ENCODE data around the gene TMC7. TPM values are rescaled to one million over a fixed set of nuclear protein-coding genes. Genes with fewer than 3 reads are reported as not detected.

The TMC7 gene
- total RNA-seq, 1 experiment from 2014 or later, result 4.3 TPM

GRCh38 chr16:19105131-19105530, 121.4 kb downstream of the TMC7 start:
- Histone ChIP-seq H3K79me1 (ENCODE audit: insufficient read depth, low read depth, low read length, poor library complexity, severe bottlenecking) (no peaks in the 10 kb centered on the region), H3K18ac (ENCODE audit: insufficient read length, low read depth, low read length) (no peak overlapping the region), H3K9ac (ENCODE audit: extremely low read depth, insufficient read length, low read length) (no peak overlapping the region), H3K23me2 (ENCODE audit: insufficient read length, low read depth, low read length, poor library complexity, severe bottlenecking) (no peaks in the 10 kb centered on the region), H3T11ph (ENCODE audit: low read length) (no peak overlapping the region), H4K8ac (replicated peaks; ENCODE audit: insufficient read length, low read depth, low read length) (no peak overlapping the region), H4K20me1 (ENCODE audit: control insufficient read depth, insufficient read depth, insufficient read length) (no peaks in the 10 kb centered on the region), H2BK12ac (ENCODE audit: insufficient read length, low read depth, low read length) (no peak overlapping the region), H2BK20ac (ENCODE audit: low read depth, low read length, poor library complexity, severe bottlenecking) (no peak overlapping the region), H3K56ac (ENCODE audit: insufficient read length, low read depth, low read length) (no peak overlapping the region), H3K27ac (ENCODE audit: insufficient read length, low read depth, low read length) (no peak overlapping the region), H4K5ac (ENCODE audit: insufficient read length, low read depth, low read length) (no peak overlapping the region), H3K79me2 (ENCODE audit: insufficient read depth, low read length) (no peaks in the 10 kb centered on the region), H3K27me3 (ENCODE audit: insufficient read depth, low read length) (no peaks in the 10 kb centered on the region), H3K14ac (ENCODE audit: insufficient read depth, low read length) (no peak overlapping the region), H3K4me2 (ENCODE audit: insufficient read depth, insufficient read length, low read length) (no peak overlapping the region), H2AK5ac (ENCODE audit: insufficient read length, low read length) (no peak overlapping the region), H3K23ac (ENCODE audit: insufficient read length, low read depth, low read length) (no peak overlapping the region), H3K4me1 (ENCODE audit: insufficient read depth, low read length) (no peaks in the 10 kb centered on the region; the same call in 1 of the 2 replicates), H4K91ac (ENCODE audit: insufficient read length, low read depth, low read length) (no peak overlapping the region), H2BK15ac (ENCODE audit: low read depth, low read length) (no peak overlapping the region), H3K9me3 (ENCODE audit: control insufficient read depth, low read depth, low read length) (no peaks in the 10 kb centered on the region), H2BK120ac (ENCODE audit: low read depth, low read length, poor library complexity, severe bottlenecking) (no peak overlapping the region), H3K4ac (ENCODE audit: low read depth, low read length) (no peak overlapping the region), H2BK5ac (ENCODE audit: insufficient read length, low read length) (no peak overlapping the region), H2AFZ (ENCODE audit: low read length) (no peak overlapping the region)
- Mint-ChIP-seq H3K27ac (no peak overlapping the region), H3K27me3 (ENCODE audit: low read depth) (no peaks in the 10 kb centered on the region; the same call in 1 of the 2 replicates), H3K4me3 (no peak overlapping the region), H3K4me1 (peaks cover 13 to 16% of the 10 kb centered on the region in 2 experiments), H3K9me3 (no peaks in the 10 kb centered on the region), H3K36me3 (ENCODE audit: insufficient read depth in 1 of 3, low read depth in 3 of 3) (no peaks in the 10 kb centered on the region)
- DNase-seq, result no peak
- no peak for TF ChIP-seq CTCF (conservative IDR thresholded peaks at IDR 0.05)
- WGBS (ENCODE audit: extremely low coverage, insufficient read length, low lambda C conversion rate), result no CpG with 5 or more reads among the region's 6 CpGs
